Suprapubic skin (tissue), 4 donors: Measurements from ENCODE around the gene NSUN2. TPM values are rescaled to one million over a fixed set of nuclear protein-coding genes. Genes with fewer than 3 reads are reported as not detected.

Experiments
- DNase-seq, 2 donors: peaks; one replicate each; pipeline ENCODE4 v3.0.0-alpha.2; 2019; ENCODE audit warnings: low spot score in 2 of 2
- H3K27ac ChIP-seq: fragments of 200-600 bp; sonication (generic); one replicate; pipeline ENCODE4 v1.5.1; 2019
- H3K27me3 ChIP-seq: fragments of 200-600 bp; sonication (generic); one replicate; pipeline ENCODE4 v1.5.1; 2019
- H3K36me3 ChIP-seq: fragments of 200-600 bp; sonication (generic); one replicate; pipeline ENCODE4 v1.5.1; 2019
- H3K4me1 ChIP-seq: fragments of 200-600 bp; sonication (generic); one replicate; pipeline ENCODE4 v1.5.1; 2019
- H3K4me3 ChIP-seq: fragments of 200-600 bp; sonication (generic); one replicate; pipeline ENCODE4 v1.5.1; 2019; ENCODE audit warnings: mild to moderate bottlenecking
- H3K9me3 ChIP-seq: fragments of 200-600 bp; sonication (generic); one replicate; pipeline ENCODE4 v1.5.1; 2019
- CTCF ChIP-seq, 2 donors: fragments of 200-600 bp in 1 of 2; fragments of 450-650 bp in 1 of 2; sonication (generic) in 1 of 2; IDR thresholded peaks; one replicate each; pipeline ENCODE4 v1.5.1; 2016 to 2019; ENCODE audit warnings: antibody characterized with exemption in 2 of 2, mild to moderate bottlenecking in 1 of 2, moderate library complexity in 1 of 2
- EP300 ChIP-seq: sonication (generic); formaldehyde crosslinking; IDR thresholded peaks from one replicate; pipeline ENCODE4 v1.6.1; 2017; ENCODE audit warnings: antibody characterized with exemption
- POLR2A ChIP-seq, 2 donors: fragments of 450-650 bp; IDR thresholded peaks; one replicate each; pipeline ENCODE4 v1.6.1; 2017; ENCODE audit warnings: antibody characterized with exemption in 2 of 2, mild to moderate bottlenecking in 2 of 2, moderate library complexity in 2 of 2
- POLR2AphosphoS5 ChIP-seq, 3 donors: sonication (generic); formaldehyde crosslinking; IDR thresholded peaks; one replicate each; pipeline ENCODE4 v1.6.1; 2017; ENCODE audit warnings: antibody characterized with exemption in 3 of 3
- WGBS: methylation state at CpG from one replicate; pipeline ENCODE4 v1.1.5; 2018; 5-methylcytosine and 5-hydroxymethylcytosine counted together
- total RNA-seq, 4 donors: library from RNA; depleted of rRNA; stranded (reverse); fragments of >200 nt; gene quantifications; one replicate each; pipeline ENCODE4 v1.1.0, GENCODE V29; 2016

NSUN2 gene
- total RNA-seq, 4 donors from 2014 or later = 48.8 to 90.8 (median 56.4) TPM

- Histone ChIP-seq H3K4me3 (no peak overlapping the region), H3K36me3 (peaks cover 11% of the 10 kb centered on the region), H3K9me3 (no peaks in the 10 kb centered on the region), H3K4me1 (no peaks in the 10 kb centered on the region), H3K27ac (no peak overlapping the region), H3K27me3 (no peaks in the 10 kb centered on the region)
- no peak for DNase-seq
- no peak for TF ChIP-seq EP300
- no peak for TF ChIP-seq POLR2A (IDR thresholded peaks at IDR 0.05)
- TF ChIP-seq CTCF (IDR thresholded peaks at IDR 0.05) = no peak
- no peak for TF ChIP-seq POLR2AphosphoS5 (IDR thresholded peaks at IDR 0.05)
- 81% methylated on average over 12 of the region's 12 CpGs for WGBS
Observed at GRCh38 chr5:6591671-6592288, 41.1 kb downstream of the NSUN2 start.

GRCh38 chr5:6590581-6590980, 42.3 kb downstream of the NSUN2 start:
- Histone ChIP-seq H3K36me3 (no peaks in the 10 kb centered on the region), H3K27ac (no peak overlapping the region), H3K27me3 (no peaks in the 10 kb centered on the region), H3K4me1 (no peaks in the 10 kb centered on the region), H3K9me3 (no peaks in the 10 kb centered on the region), H3K4me3 (no peak overlapping the region)
- 89% methylated on average over 2 of the region's 2 CpGs for WGBS
- no peak for DNase-seq
- TF ChIP-seq POLR2A (IDR thresholded peaks at IDR 0.05) (no peak), CTCF (IDR thresholded peaks at IDR 0.05) (no peak), EP300 (no peak), POLR2AphosphoS5 (IDR thresholded peaks at IDR 0.05) (no peak)

GRCh38 chr5:6587171-6587570, 45.7 kb downstream of the NSUN2 start:
- H3K27me3 ChIP-seq = peaks cover 26% of the 10 kb centered on the region
- no peak for DNase-seq
- TF ChIP-seq POLR2A (IDR thresholded peaks at IDR 0.05) (no peak), POLR2AphosphoS5 (IDR thresholded peaks at IDR 0.05) (no peak), EP300 (no peak), CTCF (IDR thresholded peaks at IDR 0.05) (no peak)
- H3K4me3 ChIP-seq = no peak overlapping the region
- peaks cover 10% of the 10 kb centered on the region for H3K4me1 ChIP-seq
- H3K36me3 ChIP-seq = no peaks in the 10 kb centered on the region
- no peak overlapping the region for H3K27ac ChIP-seq
- WGBS = 93% methylated on average over 9 of the region's 9 CpGs
- no peaks in the 10 kb centered on the region for H3K9me3 ChIP-seq

DNA sequence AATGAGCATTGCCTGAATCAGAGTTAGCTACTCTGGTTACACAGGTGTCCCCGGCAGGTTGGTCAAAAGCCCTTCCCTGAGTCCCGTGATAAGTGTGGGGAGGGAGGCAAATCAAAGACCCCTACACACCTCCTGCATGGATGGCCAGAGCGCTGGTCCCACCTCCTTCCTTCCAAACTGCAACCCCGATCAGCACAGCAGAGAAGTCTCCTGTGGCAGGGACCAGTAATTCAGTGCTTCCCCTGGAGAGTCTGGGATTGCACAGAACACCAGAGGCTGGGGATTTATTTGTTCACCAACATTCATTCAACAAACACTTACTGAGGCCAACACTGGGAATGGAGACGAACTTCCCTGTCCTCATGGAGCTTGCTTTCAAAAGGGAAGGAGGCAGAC, 46.2 kb downstream of the NSUN2 start:
- H3K4me3 ChIP-seq = no peak overlapping the region
- DNase-seq = no peak
- H3K27ac ChIP-seq = no peak overlapping the region
- WGBS = 88% methylated on average over 5 of the region's 5 CpGs
- no peaks in the 10 kb centered on the region for H3K9me3 ChIP-seq
- no peak for TF ChIP-seq POLR2A (IDR thresholded peaks at IDR 0.05)
- TF ChIP-seq EP300 = no peak
- TF ChIP-seq CTCF (IDR thresholded peaks at IDR 0.05) = no peak
- TF ChIP-seq POLR2AphosphoS5 (IDR thresholded peaks at IDR 0.05) = no peak
- H3K4me1 ChIP-seq = peaks cover 10% of the 10 kb centered on the region
- H3K27me3 ChIP-seq = peaks cover 29% of the 10 kb centered on the region
- no peaks in the 10 kb centered on the region for H3K36me3 ChIP-seq

GRCh38 chr5:6585939-6586646, 46.8 kb downstream of the NSUN2 start:
- DNase-seq = no peak
- TF ChIP-seq POLR2AphosphoS5 (IDR thresholded peaks at IDR 0.05) (no peak), POLR2A (IDR thresholded peaks at IDR 0.05) (no peak), CTCF (IDR thresholded peaks at IDR 0.05) (no peak), EP300 (no peak)

More at GRCh38 chr5:6585939-6586646, 46.8 kb downstream of the NSUN2 start:
- WGBS = 73% methylated on average over 15 of the region's 15 CpGs
- H3K27ac ChIP-seq = no peak overlapping the region
- peaks cover 10% of the 10 kb centered on the region for H3K4me1 ChIP-seq
- H3K4me3 ChIP-seq = no peak overlapping the region
- no peaks in the 10 kb centered on the region for H3K36me3 ChIP-seq
- H3K27me3 ChIP-seq = peaks cover 30% of the 10 kb centered on the region
- H3K9me3 ChIP-seq = no peaks in the 10 kb centered on the region
